Stimulated activated CD8-positive, alpha-beta memory T cell treated with anti-CD3 and anti-CD28 coated beads, Interleukin-15, amount 100 ng/mL, for 48 hours (primary cell): Measurements from ENCODE around the gene KCTD20.
"Not testable (repeated sequence)": the region's sequence is repeated elsewhere in the genome, so short reads cannot be mapped to it uniquely, and the experiment has no call there.

Source experiments
- DNase-seq, 2 donors: peaks; one replicate each; pipeline ENCODE4 v3.0.0-alpha.2; 2020; ENCODE audit warnings: low read depth in 2 of 2

The KCTD20 gene

GRCh38 chr6:36444470-36444869 is 1.7 kb downstream of the KCTD20 start:
- DNase-seq = no peak

GRCh38 chr6:36445621-36446020 is 2.8 kb downstream of the KCTD20 start:
- DNase-seq = no peak

- DNase-seq = not testable (repeated sequence)
Measured at GRCh38 chr6:36449173-36449572, 6.4 kb downstream of the KCTD20 start.

GRCh38 chr6:36452897-36453296 is 10.1 kb downstream of the KCTD20 start:
- not testable (repeated sequence) for DNase-seq

- no peak for DNase-seq
Measured at GRCh38 chr6:36455486-36456027, 12.8 kb downstream of the KCTD20 start.

GRCh38 chr6:36459501-36459900 is 16.7 kb downstream of the KCTD20 start:
- DNase-seq = no peak

- no peak for DNase-seq
Measured at GRCh38 chr6:36460916-36461315, 18.1 kb downstream of the KCTD20 start.

- DNase-seq = no peak
Measured at GRCh38 chr6:36461646-36462045, 18.8 kb downstream of the KCTD20 start.

- no peak for DNase-seq
Measured at GRCh38 chr6:36463676-36464075, 20.9 kb downstream of the KCTD20 start.

- no peak for DNase-seq
Measured at GRCh38 chr6:36464233-36464632, 21.4 kb downstream of the KCTD20 start.

GRCh38 chr6:36467625-36468024 is 24.8 kb downstream of the KCTD20 start:
- no peak for DNase-seq

- DNase-seq = no peak
Measured at GRCh38 chr6:36469148-36469661, 26.4 kb downstream of the KCTD20 start.

GRCh38 chr6:36469946-36470345 is 27.1 kb downstream of the KCTD20 start:
- DNase-seq = no peak

- no peak for DNase-seq
Measured at GRCh38 chr6:36478051-36478526, 35.3 kb downstream of the KCTD20 start.

GRCh38 chr6:36479256-36479655 is 36.5 kb downstream of the KCTD20 start:
- no peak for DNase-seq

GRCh38 chr6:36483326-36483725 is 40.5 kb downstream of the KCTD20 start:
- not testable (repeated sequence) for DNase-seq

GRCh38 chr6:36484736-36485135 is 41.9 kb downstream of the KCTD20 start:
- DNase-seq = no peak

GRCh38 chr6:36487698-36488097 is 44.9 kb downstream of the KCTD20 start:
- no peak for DNase-seq

GRCh38 chr6:36488221-36488620 is 45.4 kb downstream of the KCTD20 start:
- no peak for DNase-seq

- no peak for DNase-seq
Measured at GRCh38 chr6:36489426-36489825, 46.6 kb downstream of the KCTD20 start.

GRCh38 chr6:36491378-36491965 is 48.7 kb downstream of the KCTD20 start:
- DNase-seq = no peak

- no peak for DNase-seq
Measured at GRCh38 chr6:36492092-36492491, 49.3 kb downstream of the KCTD20 start.

GRCh38 chr6:36492621-36493020 is 49.8 kb downstream of the KCTD20 start:
- no peak for DNase-seq

GRCh38 chr6:36493319-36493718 is 50.5 kb downstream of the KCTD20 start:
- DNase-seq = no peak
